Epithelial cell of prostate (primary cell): ENCODE measurements around the gene CEP295NL.
A peak's percentile ranks its signal among the peaks of the same experiment; 100 is the strongest.
"Not testable (repeated sequence)": the region's sequence is repeated elsewhere in the genome, so short reads cannot be mapped to it uniquely, and the experiment has no call there.

Experiments used
- DNase-seq: peaks from one replicate; pipeline ENCODE4 v3.0.0-alpha.2; 2011; ENCODE audit warnings: low read depth, low spot score
- H3K27ac ChIP-seq: fragments of 450-650 bp; 2 replicates; pipeline ENCODE4 v1.5.1; 2017; ENCODE audit warnings: mild to moderate bottlenecking

The CEP295NL gene

DNA sequence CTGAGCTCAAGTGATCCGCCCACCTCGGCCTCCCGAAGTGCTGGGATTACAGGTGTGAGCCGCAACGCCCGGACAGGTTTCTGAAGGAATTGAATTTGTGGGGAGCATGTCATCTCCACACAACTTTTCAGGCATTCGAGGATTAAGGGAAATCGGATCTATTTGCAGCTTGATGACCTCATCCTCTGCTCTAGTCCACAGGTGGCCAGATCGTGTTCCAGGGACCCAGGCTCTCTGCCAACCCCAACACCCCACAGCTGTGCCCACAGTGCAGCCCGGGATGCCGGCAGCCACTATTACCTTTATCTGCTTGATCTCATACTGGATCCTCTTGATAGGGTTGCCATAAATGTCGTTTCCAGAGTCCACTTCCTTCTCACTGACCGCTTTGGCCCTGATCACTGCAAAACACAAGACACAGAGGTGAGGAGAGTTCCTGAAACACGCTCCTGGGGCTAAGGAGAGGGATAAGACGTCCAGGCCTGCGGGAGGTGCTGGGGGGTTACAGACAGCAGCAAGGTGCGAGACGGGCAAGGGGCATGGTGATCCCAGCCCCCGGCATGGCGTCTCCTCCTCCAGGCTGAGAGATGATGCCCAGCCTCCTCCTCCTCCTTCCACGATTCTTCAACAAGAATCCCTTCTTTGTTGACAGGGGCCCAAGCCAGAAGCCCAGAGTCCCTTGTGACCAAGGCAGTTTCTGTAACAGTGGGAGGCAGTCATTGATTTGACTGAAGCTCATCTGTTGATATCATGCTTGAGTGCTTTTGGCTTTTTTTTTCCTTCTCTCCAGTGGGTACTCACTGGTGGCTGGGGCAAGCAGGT, 29.3 kb downstream of the CEP295NL start:
- H3K27ac ChIP-seq, result no peak overlapping the region
- DNase-seq, result no peak

GRCh38 chr17:78872486-78872885, 30.5 kb downstream of the CEP295NL start:
- H3K27ac ChIP-seq, result no peak overlapping the region
- no peak for DNase-seq

DNA sequence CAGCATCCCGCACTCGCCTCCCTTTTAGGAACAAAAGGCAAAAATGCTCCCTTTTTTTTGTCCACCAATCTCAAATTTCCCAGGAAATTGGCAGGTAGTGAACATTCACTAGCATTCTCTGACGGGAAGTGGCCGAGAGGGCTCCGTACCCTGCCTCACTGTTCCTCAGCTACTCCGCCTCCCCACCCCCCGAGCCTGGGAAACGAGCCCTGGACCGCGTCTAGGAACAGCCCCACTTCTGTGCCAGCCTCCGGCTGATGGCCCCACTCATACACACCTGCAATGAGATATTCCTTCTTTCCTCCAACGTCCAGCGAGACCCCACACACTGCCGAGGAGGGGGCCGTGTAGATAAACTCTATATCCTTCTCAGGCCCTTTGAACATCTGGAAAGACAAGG, 32.4 kb downstream of the CEP295NL start:
- DNase-seq, result no peak
- no peak overlapping the region for H3K27ac ChIP-seq

DNA sequence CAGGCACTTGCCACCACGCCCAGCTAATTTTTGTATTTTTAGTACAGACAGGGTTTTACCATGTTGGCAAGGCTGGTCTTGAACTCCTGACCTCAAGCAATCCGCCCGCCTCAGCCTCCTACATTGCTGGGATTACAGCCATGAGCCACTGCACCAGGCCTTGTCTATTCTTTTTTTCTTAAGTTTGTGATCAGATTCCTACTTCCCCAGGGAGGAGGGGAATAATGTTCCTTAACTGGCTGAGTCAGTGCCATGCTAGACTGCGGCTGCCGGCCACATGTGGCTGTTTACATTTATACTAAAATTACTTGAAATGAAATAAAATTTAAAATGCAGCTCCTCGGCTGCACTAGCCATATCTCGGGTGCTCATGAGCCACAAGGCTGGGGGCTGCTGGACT, 34.6 kb downstream of the CEP295NL start:
- DNase-seq, result no peak
- no peak overlapping the region for H3K27ac ChIP-seq

DNA sequence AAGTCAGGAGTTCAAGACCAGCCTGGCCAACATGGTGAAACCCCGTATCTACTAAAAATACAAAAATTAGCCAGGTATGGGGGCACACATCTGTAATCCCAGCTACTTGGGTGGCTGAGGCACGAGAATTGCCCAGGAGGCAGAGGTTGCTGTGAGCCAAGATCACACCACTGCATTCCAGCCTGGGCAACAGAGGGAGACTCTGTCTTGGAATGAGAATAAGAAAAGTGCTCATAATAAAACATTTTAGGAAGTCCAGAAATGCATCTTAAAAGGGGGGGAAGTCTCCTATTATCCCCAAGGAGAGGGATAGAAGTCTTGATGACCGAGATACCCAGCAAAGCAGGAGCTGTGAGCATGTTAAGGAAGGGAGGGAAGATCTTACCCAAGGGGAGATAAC, 36.0 kb downstream of the CEP295NL start:
- H3K27ac ChIP-seq, DNase-seq: not testable (repeated sequence)

- DNase-seq, result no peak
- H3K27ac ChIP-seq, result no peak overlapping the region
Observed at GRCh38 chr17:78865682-78866390, 37.2 kb downstream of the CEP295NL start.

- H3K27ac ChIP-seq, result no peak overlapping the region
- no peak for DNase-seq
Observed at GRCh38 chr17:78864117-78864516, 38.9 kb downstream of the CEP295NL start.

- peak overlapping the region; percentile 82 for H3K27ac ChIP-seq
- peak; percentile 51 for DNase-seq
Observed at GRCh38 chr17:78862073-78863023, 40.7 kb downstream of the CEP295NL start.

DNA sequence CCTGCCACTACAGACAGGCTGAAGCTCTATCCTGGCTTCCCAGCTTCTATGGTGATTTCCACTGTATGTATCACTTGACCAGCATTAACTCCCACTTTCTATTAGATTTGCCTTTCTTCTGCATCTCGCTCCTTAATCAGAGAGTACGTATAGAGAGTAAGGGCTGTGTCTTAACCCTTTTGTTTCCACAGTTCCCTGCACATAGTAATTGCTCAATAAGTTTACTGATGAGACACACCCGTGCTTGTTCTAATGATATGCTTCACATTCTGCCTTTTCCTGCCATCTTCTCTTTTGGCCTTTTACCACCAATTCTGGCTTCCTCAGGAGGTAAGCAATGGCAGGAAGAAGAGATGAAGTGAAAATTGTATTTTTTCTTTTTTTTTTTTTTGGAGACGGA, 41.8 kb downstream of the CEP295NL start:
- DNase-seq, result no peak
- peak overlapping the region; percentile 82 for H3K27ac ChIP-seq

DNA sequence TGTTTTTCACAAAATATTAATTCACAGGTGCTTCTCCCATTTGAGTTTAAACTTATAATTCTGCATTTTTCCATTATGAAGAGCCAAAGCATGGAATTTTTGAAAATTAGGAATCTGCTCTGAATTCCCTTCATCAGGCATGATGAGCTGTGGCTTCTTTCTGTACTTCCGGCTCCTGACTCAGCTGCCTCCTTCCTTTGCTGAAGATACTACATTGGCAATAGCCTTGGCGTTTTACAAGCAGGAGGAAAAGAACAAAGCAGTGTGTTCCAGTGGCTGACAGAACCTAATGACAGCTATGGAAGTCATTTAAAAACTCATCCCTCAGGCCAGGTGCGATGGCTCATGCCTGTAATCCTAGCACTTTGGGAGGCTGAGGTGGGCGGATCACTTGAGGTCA, 44.0 kb downstream of the CEP295NL start:
- DNase-seq, result no peak
- no peak overlapping the region for H3K27ac ChIP-seq

GRCh38 chr17:78857266-78857665, 45.7 kb downstream of the CEP295NL start:
- DNase-seq, result no peak

DNA sequence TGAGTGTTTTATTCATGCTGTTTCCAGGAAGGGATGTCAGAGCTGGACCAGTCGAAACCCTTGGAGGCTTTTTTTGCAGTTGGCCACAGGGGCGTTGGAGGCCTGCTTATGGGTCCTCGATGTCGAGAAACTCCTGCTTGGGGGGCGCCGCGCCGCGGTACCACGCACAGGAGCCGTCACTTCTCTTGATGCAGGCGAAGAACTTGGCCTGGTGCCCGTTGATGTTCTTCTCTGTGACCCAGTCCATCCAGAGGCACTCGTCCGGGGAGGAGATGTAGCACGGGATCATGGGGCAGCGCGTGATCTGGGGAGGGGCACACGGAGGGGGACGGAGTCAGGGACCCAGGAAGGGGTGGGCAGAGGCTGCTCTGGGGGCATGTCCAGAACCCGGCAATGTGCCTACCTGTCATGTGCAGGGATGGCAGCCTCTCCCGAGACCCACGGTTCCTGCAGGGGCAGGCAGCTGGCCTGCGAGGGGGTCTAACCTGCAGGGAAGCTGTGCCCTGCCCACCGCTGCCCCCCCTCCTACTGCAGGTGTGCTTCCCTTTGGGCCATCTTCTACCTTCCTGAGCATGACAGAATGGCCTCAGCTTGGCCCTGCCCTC, 47.3 kb downstream of the CEP295NL start:
- H3K27ac ChIP-seq, result no peak overlapping the region
- DNase-seq, result no peak

More at GRCh38 chr17:78857266-78857665, 45.7 kb downstream of the CEP295NL start:
- no peak overlapping the region for H3K27ac ChIP-seq

- DNase-seq, result no peak
- no peak overlapping the region for H3K27ac ChIP-seq
Observed at GRCh38 chr17:78854508-78854907, 48.5 kb downstream of the CEP295NL start.

DNA sequence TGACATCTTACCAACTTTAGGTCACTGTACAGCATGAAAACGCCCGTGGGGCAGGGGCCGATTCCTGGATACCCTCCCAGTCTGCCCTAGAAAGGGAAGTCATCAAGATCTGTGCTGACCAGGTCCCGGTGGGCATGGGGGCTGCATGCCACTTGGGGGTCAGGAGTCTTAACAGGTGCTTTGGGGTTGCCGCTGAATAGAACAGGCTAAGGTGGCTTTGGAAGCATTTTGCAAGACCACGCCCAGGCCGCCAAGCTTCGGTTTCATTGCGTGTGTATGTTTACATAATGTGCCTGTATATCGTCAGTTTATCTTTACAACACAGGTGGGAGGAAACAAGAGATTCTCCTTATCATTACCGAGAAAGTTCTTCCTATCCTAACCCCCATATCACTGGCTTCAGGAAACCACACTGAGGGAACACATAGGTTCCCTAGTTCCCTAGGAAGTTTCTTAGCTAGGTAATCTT, 49.0 kb downstream of the CEP295NL start:
- no peak for DNase-seq
- no peak overlapping the region for H3K27ac ChIP-seq

DNA sequence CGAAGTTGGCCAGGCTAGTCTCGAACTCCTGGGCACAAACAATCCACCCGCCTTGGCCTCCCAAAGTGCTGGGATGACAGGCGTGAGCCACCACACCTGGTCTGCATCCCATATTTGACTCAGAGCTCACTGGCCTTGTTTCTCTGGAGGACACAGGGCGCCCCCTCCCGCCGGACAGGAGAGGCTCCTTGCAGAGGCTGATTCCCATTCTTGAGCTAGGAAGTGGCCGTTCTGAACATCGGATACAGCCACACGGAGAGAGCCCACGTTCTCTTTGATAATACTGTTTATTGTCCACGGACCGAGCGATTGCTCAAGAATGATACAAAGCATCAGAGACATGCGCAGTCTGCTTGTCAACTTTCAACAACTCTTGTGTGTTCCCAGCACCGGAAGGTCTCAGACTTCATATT, 50.3 kb downstream of the CEP295NL start:
- DNase-seq, result no peak
- H3K27ac ChIP-seq, result no peak overlapping the region

DNA sequence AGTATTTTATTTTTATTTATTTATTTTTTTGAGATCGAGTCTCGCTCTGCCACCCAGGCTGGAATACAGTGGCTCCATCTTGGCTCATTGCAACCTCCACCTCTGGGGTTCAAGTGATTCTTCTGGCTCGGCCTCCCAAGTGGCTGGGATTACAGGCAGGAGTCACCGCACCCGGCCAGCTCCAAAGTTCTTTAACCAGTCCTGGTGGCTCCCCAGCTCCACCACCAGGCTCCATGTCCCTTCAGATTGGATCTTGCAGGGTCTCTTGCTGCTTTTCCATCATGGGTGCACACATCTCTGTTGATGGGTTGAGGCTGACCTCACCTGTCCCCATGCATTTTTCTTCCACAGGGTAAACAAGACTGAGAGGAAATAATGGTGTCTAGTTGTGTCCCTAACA, 54.0 kb downstream of the CEP295NL start:
- no peak for DNase-seq

DNA sequence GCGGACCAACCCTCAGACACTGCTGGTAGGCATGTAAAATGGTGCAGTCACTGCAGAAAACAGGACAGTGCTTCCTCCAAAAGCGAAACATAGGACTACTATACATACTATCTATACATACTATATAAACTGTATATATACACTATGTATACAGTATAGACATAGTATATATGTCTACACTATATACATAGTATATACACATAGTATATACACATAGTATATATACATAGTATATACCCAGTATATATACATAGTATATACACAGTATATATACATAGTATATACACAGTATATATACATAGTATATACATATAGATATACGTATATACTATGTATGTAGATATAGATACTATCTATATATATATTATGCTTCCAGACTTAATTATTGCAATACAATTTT, 55.9 kb downstream of the CEP295NL start:
- no peak for DNase-seq
- no peak overlapping the region for H3K27ac ChIP-seq

More for the DNA sequence above, 54.0 kb downstream of the CEP295NL start:
- H3K27ac ChIP-seq, result no peak overlapping the region

DNA sequence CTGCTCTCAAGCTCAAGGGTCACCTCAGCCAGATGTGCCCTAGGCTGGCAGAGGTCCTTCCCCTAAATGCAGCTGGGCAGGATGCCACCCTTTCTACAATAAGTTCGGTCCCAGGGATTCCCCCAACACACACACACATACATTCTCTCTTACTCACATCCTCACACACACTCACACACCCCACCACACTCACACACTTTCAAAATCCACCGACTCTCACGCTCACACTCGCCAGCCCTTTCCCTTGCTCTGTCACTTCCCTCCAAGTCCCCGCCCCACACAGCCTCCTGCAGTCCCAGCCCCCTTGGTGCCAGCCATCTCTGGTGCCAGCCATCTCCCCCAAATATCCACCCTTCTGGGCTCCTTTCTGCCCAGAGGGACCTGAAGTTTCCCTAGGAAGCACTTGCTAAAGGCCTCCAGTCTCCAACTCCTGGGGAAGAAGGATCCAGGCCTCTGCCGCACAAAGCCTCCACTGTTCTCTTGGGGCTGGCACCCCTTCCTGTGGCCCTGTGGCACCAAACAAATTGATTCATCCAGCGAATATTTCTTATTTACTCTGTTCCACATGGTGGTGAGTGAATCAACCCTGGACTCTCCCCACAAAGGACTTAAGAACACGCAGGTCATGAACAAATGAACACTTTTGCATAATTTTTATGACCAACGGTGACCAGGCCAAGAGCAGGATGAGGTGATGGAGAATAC, 58.5 kb downstream of the CEP295NL start:
- no peak overlapping the region for H3K27ac ChIP-seq
- no peak for DNase-seq

- H3K27ac ChIP-seq, result no peak overlapping the region
- DNase-seq, result no peak
Observed at GRCh38 chr17:78842881-78843565, 60.0 kb downstream of the CEP295NL start.
